ENCODE data around the gene GRID2. TPM values are rescaled to one million over a fixed set of nuclear protein-coding genes. Genes with fewer than 3 reads are reported as not detected.

Gene GRID2
- total RNA-seq, 2 donors from 2014 or later: 0.28 TPM; not detected in 1

DNA sequence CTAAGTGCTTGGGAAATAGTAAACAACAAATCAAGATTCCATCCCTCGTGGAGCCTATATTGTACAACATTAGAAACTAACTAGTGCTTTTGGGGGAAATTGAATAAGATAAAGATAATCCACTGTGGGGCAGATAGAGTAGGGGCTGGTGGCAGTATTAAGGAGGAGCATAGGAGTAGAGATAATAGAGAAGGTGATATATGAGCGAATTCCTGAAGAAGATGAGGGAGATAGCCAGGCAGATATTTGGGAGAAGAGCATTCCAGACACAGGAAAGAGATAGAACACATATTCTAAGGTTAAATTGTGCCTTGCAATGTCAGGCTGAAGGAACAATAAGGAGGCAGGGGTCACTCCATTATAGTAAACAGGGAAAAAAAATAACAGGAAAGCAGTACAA lies 218.2 kb downstream of the GRID2 start:
- TF ChIP-seq CTCF (IDR thresholded peaks at IDR 0.05): no peak
- DNase-seq (ENCODE audit: low spot score) (no peak), ATAC-seq (ENCODE audit: insufficient number of reproducible peaks, low FRiP score, low read depth) (no peak)
- no peaks in the 10 kb centered on the region for H3K27me3 ChIP-seq (replicated peaks; ENCODE audit: insufficient read depth)
- H3K4me3 ChIP-seq: no peak overlapping the region
- no peak overlapping the region for H3K27ac ChIP-seq
- no peaks in the 10 kb centered on the region for H3K9me3 ChIP-seq
- no peaks in the 10 kb centered on the region for H3K4me1 ChIP-seq (ENCODE audit: control insufficient read depth in 1 of 2, low read depth in 2 of 2)
- no peaks in the 10 kb centered on the region for H3K36me3 ChIP-seq

DNA sequence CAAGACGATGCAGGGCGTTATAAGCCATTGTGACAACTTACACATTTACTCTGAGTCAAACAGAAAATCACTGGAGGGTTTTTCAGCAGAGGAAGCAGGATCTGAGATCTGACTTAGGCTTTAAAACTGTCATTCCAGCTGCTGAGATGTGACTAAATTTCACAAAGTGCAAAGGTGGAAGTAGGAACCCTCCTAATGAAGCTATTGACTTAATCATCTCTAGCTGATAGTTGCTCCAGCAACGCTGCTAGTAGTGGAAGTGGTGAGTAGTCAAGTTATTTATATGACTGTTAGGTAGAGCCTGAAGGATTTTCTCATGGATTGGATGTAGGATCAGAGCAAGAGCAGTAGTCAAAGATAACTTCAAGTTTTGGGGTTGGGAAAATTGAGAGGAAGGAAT lies 218.6 kb downstream of the GRID2 start:
- Histone ChIP-seq H3K27me3 (replicated peaks; ENCODE audit: insufficient read depth) (no peaks in the 10 kb centered on the region), H3K4me3 (no peak overlapping the region), H3K27ac (no peak overlapping the region), H3K36me3 (no peaks in the 10 kb centered on the region), H3K9me3 (no peaks in the 10 kb centered on the region), H3K4me1 (ENCODE audit: control insufficient read depth in 1 of 2, low read depth in 2 of 2) (no peaks in the 10 kb centered on the region)
- no peak for ATAC-seq (ENCODE audit: insufficient number of reproducible peaks, low FRiP score, low read depth)
- DNase-seq (ENCODE audit: low spot score): no peak
- no peak for TF ChIP-seq CTCF (IDR thresholded peaks at IDR 0.05)

DNA sequence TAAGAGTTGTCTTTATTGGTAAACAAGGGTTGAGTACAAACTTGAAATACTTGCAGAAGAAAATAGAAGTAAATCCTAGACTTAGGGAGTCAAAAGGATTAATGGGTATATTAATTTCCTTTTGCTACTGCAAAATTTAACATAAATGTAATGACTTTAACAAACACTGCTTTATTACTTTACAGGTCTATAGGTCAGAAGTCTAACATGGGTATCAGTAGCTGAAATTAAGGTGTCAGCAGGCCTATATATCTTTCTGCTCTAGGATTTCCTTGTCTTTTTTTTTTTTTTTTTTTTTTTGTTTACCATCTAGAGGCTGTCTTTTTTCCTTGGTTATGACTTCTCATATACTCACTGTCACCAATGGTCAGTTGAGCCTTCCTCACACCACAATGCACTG lies 220.4 kb downstream of the GRID2 start:
- no peaks in the 10 kb centered on the region for H3K36me3 ChIP-seq
- H3K4me3 ChIP-seq: no peak overlapping the region
- no peak for ATAC-seq (ENCODE audit: insufficient number of reproducible peaks, low FRiP score, low read depth)
- no peak for DNase-seq (ENCODE audit: low spot score)
- H3K4me1 ChIP-seq (ENCODE audit: control insufficient read depth in 1 of 2, low read depth in 2 of 2): no peaks in the 10 kb centered on the region
- no peak overlapping the region for H3K27ac ChIP-seq
- no peak for TF ChIP-seq CTCF (IDR thresholded peaks at IDR 0.05)
- no peaks in the 10 kb centered on the region for H3K9me3 ChIP-seq
- H3K27me3 ChIP-seq (replicated peaks; ENCODE audit: insufficient read depth): no peaks in the 10 kb centered on the region

GRCh38 chr4:92528541-92528940 lies 224.8 kb downstream of the GRID2 start:
- no peaks in the 10 kb centered on the region for H3K27me3 ChIP-seq (replicated peaks; ENCODE audit: insufficient read depth)
- H3K4me3 ChIP-seq: no peak overlapping the region
- no peak for TF ChIP-seq CTCF (IDR thresholded peaks at IDR 0.05)
- no peaks in the 10 kb centered on the region for H3K9me3 ChIP-seq
- no peaks in the 10 kb centered on the region for H3K36me3 ChIP-seq
- no peaks in the 10 kb centered on the region for H3K4me1 ChIP-seq (ENCODE audit: control insufficient read depth in 1 of 2, low read depth in 2 of 2)
- no peak for ATAC-seq (ENCODE audit: insufficient number of reproducible peaks, low FRiP score, low read depth)
- DNase-seq (ENCODE audit: low spot score): no peak
- no peak overlapping the region for H3K27ac ChIP-seq

DNA sequence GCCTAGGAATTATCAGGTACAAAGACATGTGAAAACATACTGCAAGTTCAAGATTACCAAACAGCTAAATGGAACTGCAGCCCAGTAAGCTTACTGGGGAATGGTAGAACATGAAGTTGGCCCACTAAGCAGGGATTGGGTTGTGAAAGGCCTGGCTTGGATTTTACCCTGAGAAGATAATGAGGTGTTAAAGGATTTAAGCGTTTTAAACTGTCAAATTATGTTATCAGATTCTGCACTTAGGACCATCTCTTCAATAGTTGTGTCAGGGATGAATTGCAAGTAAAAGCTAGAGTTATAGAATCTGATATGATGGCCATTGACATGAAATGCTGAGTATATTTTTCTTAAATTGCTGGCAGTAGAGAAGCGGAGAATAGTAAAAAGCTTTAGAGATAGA lies 225.7 kb downstream of the GRID2 start:
- no peak for TF ChIP-seq CTCF (IDR thresholded peaks at IDR 0.05)
- ATAC-seq (ENCODE audit: insufficient number of reproducible peaks, low FRiP score, low read depth): no peak
- DNase-seq (ENCODE audit: low spot score): no peak
- Histone ChIP-seq H3K4me1 (ENCODE audit: control insufficient read depth in 1 of 2, low read depth in 2 of 2) (no peaks in the 10 kb centered on the region), H3K27ac (no peak overlapping the region), H3K36me3 (no peaks in the 10 kb centered on the region), H3K27me3 (replicated peaks; ENCODE audit: insufficient read depth) (no peaks in the 10 kb centered on the region), H3K9me3 (no peaks in the 10 kb centered on the region), H3K4me3 (no peak overlapping the region)

Measured in thoracic aorta (tissue), 2 donors.